GM12878 (cell line): Measurements from ENCODE around the gene SRD5A1. TPM values are rescaled to one million over a fixed set of nuclear protein-coding genes. Genes with fewer than 3 reads are reported as not detected.

Experiments used
- ATAC-seq: fragments of 200-7000 bp; cut with Tn5 transposase; 3 replicates; pipeline ENCODE4 v1.9.1; 2020; ENCODE audit warnings: mild to moderate bottlenecking, moderate library complexity
- BruUV-seq: library from RNA; stranded (reverse); fragments of 400-500 nt; replicated peaks from 2 replicates; lab custom pipeline; 2021; lab: Mats Ljungman, UMichigan
- CTCF ChIA-PET: fragments of 300-600 bp; sonication (Branson Sonifier 250); formaldehyde crosslinking; extraction: SDS; loops from one replicate; lab custom pipeline; 2021; ENCODE audit warnings: inconsistent platforms; lab: Yijun Ruan, JAX
- POLR2A ChIA-PET: fragments of 350-600 bp; formaldehyde crosslinking; extraction: SDS; loops from one replicate; lab custom pipeline; 2021; ENCODE audit warnings: inconsistent platforms; lab: Charles Lee
- RAD21 ChIA-PET: fragments of 300-600 bp; sonication (Branson Sonifier 250); formaldehyde crosslinking; loops from one replicate; lab custom pipeline; 2023; ENCODE audit warnings: antibody characterized with exemption; ENCODE audit not compliant: unreplicated experiment; lab: Charles Lee
- SMC1A ChIA-PET: fragments of 300-600 bp; sonication (Branson Sonifier 250); formaldehyde crosslinking; loops from one replicate; lab custom pipeline; 2023; ENCODE audit not compliant: unreplicated experiment, uncharacterized antibody; lab: Charles Lee
- DNase-seq: peaks from one replicate; pipeline ENCODE4 v3.0.0-alpha.2; 2011; ENCODE audit warnings: low read depth, low spot score
- FAIRE-seq: peaks from 3 replicates; lab custom pipeline; 2011; peaks lifted over from hg19 to GRCh38; lab: Jason Lieb, UNC
- H2AFZ ChIP-seq: 2 replicates; pipeline ENCODE4 v1.6.0; 2011; ENCODE audit warnings: low read depth, low read length, control low read depth; ENCODE audit not compliant: control insufficient read depth
- H3K27ac ChIP-seq: 2 replicates; pipeline ENCODE4 v1.5.1; 2011; ENCODE audit warnings: control low read depth; ENCODE audit not compliant: control insufficient read depth, insufficient read depth
- H3K27me3 ChIP-seq, 2 experiments: replicated peaks in 1 of 2; 2 replicates each; pipeline versions ENCODE4 v1.6.0 to v1.6.1; 2011; ENCODE audit warnings: low read length in 1 of 2; ENCODE audit not compliant: control insufficient read depth in 2 of 2, insufficient read depth in 2 of 2
- H3K36me3 ChIP-seq, 2 experiments: 2 replicates each; pipeline ENCODE4 v1.5.1; 2011; ENCODE audit warnings: low read length in 1 of 2; ENCODE audit not compliant: control insufficient read depth in 2 of 2, insufficient read depth in 2 of 2
- H3K4me1 ChIP-seq: 2 replicates; pipeline ENCODE4 v1.6.1; 2011; ENCODE audit warnings: mild to moderate bottlenecking, low read length, moderate library complexity, mixed read lengths; ENCODE audit not compliant: control insufficient read depth, insufficient read depth
- H3K4me2 ChIP-seq: 2 replicates; pipeline ENCODE4 v1.6.0; 2011; ENCODE audit warnings: control low read depth; ENCODE audit not compliant: control insufficient read depth, insufficient read depth
- H3K4me3 ChIP-seq: fragments of 200-600 bp; sonication (generic); 2 replicates; pipeline ENCODE4 v1.5.1; 2016
- H3K79me2 ChIP-seq: 2 replicates; pipeline ENCODE4 v1.6.0; 2011; ENCODE audit warnings: low read length; ENCODE audit not compliant: control insufficient read depth, insufficient read depth
- H3K9ac ChIP-seq: 2 replicates; pipeline ENCODE4 v1.8.0; 2011; ENCODE audit warnings: low read length, control low read depth, mixed read lengths; ENCODE audit not compliant: control insufficient read depth, insufficient read depth
- H3K9me3 ChIP-seq: replicated peaks from 3 replicates; pipeline ENCODE4 v1.5.1; 2011; ENCODE audit warnings: mild to moderate bottlenecking, low read length; ENCODE audit not compliant: control insufficient read depth, insufficient read depth
- H4K20me1 ChIP-seq: 2 replicates; pipeline ENCODE4 v1.6.0; 2011; ENCODE audit not compliant: control insufficient read depth, insufficient read depth
- CUX1 ChIP-seq: IDR thresholded peaks from 2 replicates; pipeline ENCODE4 v1.6.1; 2012; ENCODE audit warnings: improper control_type of control experiment, low read depth, low read length; ENCODE audit not compliant: insufficient replicate concordance
- EED ChIP-seq: sonication (generic); IDR thresholded peaks from 2 replicates; pipeline ENCODE4 v1.6.1; 2016; ENCODE audit warnings: antibody characterized with exemption, low read depth
- MEF2A ChIP-seq: IDR thresholded peaks from 2 replicates; pipeline ENCODE4 v1.6.1; 2011; ENCODE audit warnings: low read depth, mild to moderate bottlenecking, low read length, moderate library complexity; ENCODE audit not compliant: insufficient read depth
- PBX3 ChIP-seq: IDR thresholded peaks from 2 replicates; pipeline ENCODE4 v1.6.1; 2011; ENCODE audit warnings: mild to moderate bottlenecking, low read depth, low read length, moderate library complexity; ENCODE audit not compliant: insufficient replicate concordance
- RAD21 ChIP-seq: IDR thresholded peaks from 2 replicates; pipeline ENCODE4 v1.6.1; 2011; ENCODE audit warnings: mild to moderate bottlenecking, low read depth, low read length, moderate library complexity; ENCODE audit not compliant: insufficient read depth
- RUNX3 ChIP-seq: IDR thresholded peaks from 2 replicates; pipeline ENCODE4 v1.6.1; 2012; ENCODE audit warnings: low read length, inconsistent platforms
- SIN3A ChIP-seq: IDR thresholded peaks from 2 replicates; pipeline ENCODE4 v1.6.1; 2012; ENCODE audit warnings: low read depth, low read length, improper control_type of control experiment
- SKIL ChIP-seq: fragments of 450-650 bp; IDR thresholded peaks from 2 replicates; pipeline ENCODE4 v1.6.1; 2017; ENCODE audit warnings: mild to moderate bottlenecking, low read depth, inconsistent platforms; ENCODE audit not compliant: poor library complexity, severe bottlenecking
- ZNF274 ChIP-seq: IDR thresholded peaks from one replicate; pipeline ENCODE4 v1.8.0; 2011; ENCODE audit not compliant: insufficient read length, insufficient read depth
- WGBS: methylation state at CpG from one replicate; pipeline ENCODE4 v1.1.6; 2016; ENCODE audit warnings: low lambda C conversion rate; ENCODE audit not compliant: insufficient replicate concordance, insufficient coverage; ENCODE audit errors: missing lambda C conversion rate; 5-methylcytosine and 5-hydroxymethylcytosine counted together
- in situ Hi-C: fragments of 300-500 bp; cut with MboI; formaldehyde crosslinking; loops from 9 replicates; pipeline ENCODE4 v1.14.3; 2018; ENCODE audit warnings: mixed read lengths
- intact Hi-C: fragments of 100-400 bp; cut with micrococcal nuclease; formaldehyde crosslinking; loops from one replicate; pipeline ENCODE4 v1.14.2; 2022; ENCODE audit not compliant: unreplicated experiment
- polyA plus RNA-seq, 11 experiments: library from polyadenylated mRNA; depleted of rRNA in 4 of 11; unstranded in 6 of 11; stranded (reverse) in 5 of 11; fragments of >200 nt; fragmentation: Nextera tagmentation in 4 of 11; fragmentation: Illumina TruSeq in 1 of 11; extraction: Ambion mirVana in 4 of 11; extraction: Trizol in 1 of 11; gene quantifications; 1 replicate in 1 of 11; 2 replicates in 10 of 11; pipeline versions ENCODE4 v1.2.1 to v1.2.3, GENCODE V29; 2011 to 2016; ENCODE audit warnings: inconsistent platforms in 2 of 11, missing spikeins in 2 of 11, low read depth in 1 of 11
- total RNA-seq, 4 experiments: library from RNA; depleted of rRNA in 3 of 4; stranded (reverse); fragments of >200 nt in 3 of 4; fragmentation: Illumina TruSeq in 1 of 4; extraction: Trizol in 1 of 4; gene quantifications; 2 replicates each; pipeline versions ENCODE4 v1.2.1 to v1.2.3, GENCODE V29; 2013 to 2021
- TF ChIP-seq, protein P1 (sequence below): fragments of 450-650 bp; IDR thresholded peaks from 2 replicates; pipeline ENCODE4 v1.6.1; 2018; ENCODE audit warnings: mild to moderate bottlenecking, low read depth, moderate library complexity; ENCODE audit not compliant: partially characterized antibody
- TF ChIP-seq, protein P2 (sequence below): IDR thresholded peaks from 2 replicates; pipeline ENCODE4 v1.6.1; 2012; ENCODE audit warnings: low read depth, low read length, improper control_type of control experiment

Gene SRD5A1
- total and polyA plus RNA-seq, 10 of the 15 experiments (the other 5 are each of a cell fraction or from before 2014, with no cell fraction given), result 0.76 to 20.1 (median 12.3) TPM

- H3K9ac ChIP-seq, result no peak overlapping the region
- H3K36me3 ChIP-seq, result no peaks in the 10 kb centered on the region
- WGBS, result 79% methylated on average over 5 of the region's 5 CpGs
- H4K20me1 ChIP-seq, result no peaks in the 10 kb centered on the region
- H3K4me2 ChIP-seq, result no peak overlapping the region
- H3K9me3 ChIP-seq, result no peaks in the 10 kb centered on the region
- ChIA-PET CTCF (interaction anchor here (1.8 kb wide), 1 partner anchor 39 kb away, joined by 4 read pairs; no protein-coding TSS in a partner anchor), POLR2A (interaction anchor here (1.2 kb wide), 1 partner anchor 31 kb away, joined by 3 read pairs; no protein-coding TSS in a partner anchor), SMC1A (no interaction called here), RAD21 (interaction anchor here (1.2 kb wide), 1 partner anchor 21 kb away, joined by 3 read pairs; no protein-coding TSS in a partner anchor)
- H3K4me1 ChIP-seq, result peaks cover 19% of the 10 kb centered on the region
- no peaks in the 10 kb centered on the region for H3K79me2 ChIP-seq
- in situ Hi-C loops (no loop called here), intact Hi-C loops (no loop called here)
- DNase-seq, result no peak
- H3K27ac ChIP-seq, result no peak overlapping the region
- no peaks in the 10 kb centered on the region for H3K27me3 ChIP-seq
- BruUV-seq, result no TSS peak
- no peak for FAIRE-seq
- no peak for ATAC-seq
- H2AFZ ChIP-seq, result no peak overlapping the region
- no peak overlapping the region for H3K4me3 ChIP-seq
- TF ChIP-seq, protein P1, sequence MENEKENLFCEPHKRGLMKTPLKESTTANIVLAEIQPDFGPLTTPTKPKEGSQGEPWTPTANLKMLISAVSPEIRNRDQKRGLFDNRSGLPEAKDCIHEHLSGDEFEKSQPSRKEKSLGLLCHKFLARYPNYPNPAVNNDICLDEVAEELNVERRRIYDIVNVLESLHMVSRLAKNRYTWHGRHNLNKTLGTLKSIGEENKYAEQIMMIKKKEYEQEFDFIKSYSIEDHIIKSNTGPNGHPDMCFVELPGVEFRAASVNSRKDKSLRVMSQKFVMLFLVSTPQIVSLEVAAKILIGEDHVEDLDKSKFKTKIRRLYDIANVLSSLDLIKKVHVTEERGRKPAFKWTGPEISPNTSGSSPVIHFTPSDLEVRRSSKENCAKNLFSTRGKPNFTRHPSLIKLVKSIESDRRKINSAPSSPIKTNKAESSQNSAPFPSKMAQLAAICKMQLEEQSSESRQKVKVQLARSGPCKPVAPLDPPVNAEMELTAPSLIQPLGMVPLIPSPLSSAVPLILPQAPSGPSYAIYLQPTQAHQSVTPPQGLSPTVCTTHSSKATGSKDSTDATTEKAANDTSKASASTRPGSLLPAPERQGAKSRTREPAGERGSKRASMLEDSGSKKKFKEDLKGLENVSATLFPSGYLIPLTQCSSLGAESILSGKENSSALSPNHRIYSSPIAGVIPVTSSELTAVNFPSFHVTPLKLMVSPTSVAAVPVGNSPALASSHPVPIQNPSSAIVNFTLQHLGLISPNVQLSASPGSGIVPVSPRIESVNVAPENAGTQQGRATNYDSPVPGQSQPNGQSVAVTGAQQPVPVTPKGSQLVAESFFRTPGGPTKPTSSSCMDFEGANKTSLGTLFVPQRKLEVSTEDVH, result no peak
- TF ChIP-seq RAD21 (no peak), EED (no peak), MEF2A (no peak), SIN3A (no peak), CUX1 (no peak), ZNF274 (no peak), SKIL (no peak), RUNX3 (no peak), PBX3 (no peak)
- TF ChIP-seq, protein P2, sequence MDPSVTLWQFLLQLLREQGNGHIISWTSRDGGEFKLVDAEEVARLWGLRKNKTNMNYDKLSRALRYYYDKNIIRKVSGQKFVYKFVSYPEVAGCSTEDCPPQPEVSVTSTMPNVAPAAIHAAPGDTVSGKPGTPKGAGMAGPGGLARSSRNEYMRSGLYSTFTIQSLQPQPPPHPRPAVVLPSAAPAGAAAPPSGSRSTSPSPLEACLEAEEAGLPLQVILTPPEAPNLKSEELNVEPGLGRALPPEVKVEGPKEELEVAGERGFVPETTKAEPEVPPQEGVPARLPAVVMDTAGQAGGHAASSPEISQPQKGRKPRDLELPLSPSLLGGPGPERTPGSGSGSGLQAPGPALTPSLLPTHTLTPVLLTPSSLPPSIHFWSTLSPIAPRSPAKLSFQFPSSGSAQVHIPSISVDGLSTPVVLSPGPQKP, result no peak
Measured at GRCh38 chr5:6705959-6706358, 72.7 kb downstream of the SRD5A1 start.
